D721Med (cell line): ENCODE results near the gene ZMIZ1.

Source experiments
- DNase-seq: peaks from one replicate; pipeline ENCODE4 v3.0.0; 2011; ENCODE audit warnings: low spot score; ENCODE audit not compliant: insufficient read length
- FAIRE-seq: peaks from 2 replicates; lab custom pipeline; 2011; peaks lifted over from hg19 to GRCh38; lab: Jason Lieb, UNC
- TF ChIP-seq, protein P1 (sequence below): IDR thresholded peaks from 2 replicates; pipeline ENCODE4 v1.5.1; 2012; ENCODE audit warnings: mild to moderate bottlenecking, control low read depth; ENCODE audit not compliant: insufficient read depth; ENCODE audit errors: missing control alignments

Gene ZMIZ1

DNA sequence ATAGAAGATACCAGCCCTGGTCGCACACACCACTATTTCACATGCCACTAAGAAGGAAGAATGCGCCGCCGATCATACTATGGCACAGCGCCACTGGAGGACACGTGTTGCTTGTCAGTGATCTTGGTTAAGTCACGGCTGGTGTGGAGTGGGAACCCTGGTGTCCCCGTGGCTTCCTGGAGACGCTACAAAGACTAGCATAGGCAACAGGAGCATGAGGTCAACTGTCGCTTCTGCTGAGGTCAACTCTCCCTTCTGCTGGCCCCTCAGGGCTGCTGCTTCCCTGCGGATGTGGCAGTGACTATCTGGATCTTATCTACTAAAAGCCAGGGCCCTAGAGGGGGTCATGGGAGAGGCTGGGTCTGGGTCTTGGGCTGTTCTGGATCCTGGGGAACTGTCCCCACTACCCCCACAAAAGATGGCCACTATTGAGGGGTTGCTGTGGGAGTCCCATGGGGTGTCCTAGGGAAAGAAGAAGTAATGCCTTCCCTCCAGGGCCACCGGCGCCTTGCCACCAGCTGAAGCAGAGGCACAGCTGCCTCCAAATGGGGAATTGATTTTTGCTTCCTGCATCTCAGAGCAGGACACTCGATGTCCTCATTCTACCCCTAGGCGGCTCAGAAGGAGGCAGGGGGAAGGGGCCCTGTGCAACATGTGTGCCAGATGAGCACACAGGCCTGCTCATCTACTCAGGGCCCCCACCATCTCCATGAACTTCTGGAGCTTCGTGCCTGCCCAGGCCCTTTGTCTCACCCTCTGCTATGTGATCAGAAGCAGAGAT lies 201.9 kb downstream of the ZMIZ1 start:
- no peak for DNase-seq

DNA sequence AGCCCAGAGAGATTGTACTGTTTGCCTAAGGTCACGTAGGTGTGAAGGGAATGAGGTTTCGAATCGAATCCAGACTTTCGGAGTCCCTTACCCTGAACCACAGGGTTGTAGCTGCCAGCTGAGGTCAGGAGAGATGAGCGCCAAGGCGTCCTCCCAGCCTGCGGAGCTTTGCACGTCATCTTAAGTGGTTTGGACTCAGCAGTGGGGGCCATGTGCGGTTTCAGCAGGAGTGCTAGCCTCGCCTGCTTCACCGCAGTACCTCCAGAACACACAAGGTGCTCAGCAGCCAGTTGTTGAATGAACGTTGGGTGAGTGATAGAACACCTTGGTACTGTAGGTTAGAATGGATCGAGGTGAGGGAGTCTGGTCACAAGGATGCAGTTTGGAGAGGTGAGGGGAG lies 203.6 kb downstream of the ZMIZ1 start:
- TF ChIP-seq, protein P1, sequence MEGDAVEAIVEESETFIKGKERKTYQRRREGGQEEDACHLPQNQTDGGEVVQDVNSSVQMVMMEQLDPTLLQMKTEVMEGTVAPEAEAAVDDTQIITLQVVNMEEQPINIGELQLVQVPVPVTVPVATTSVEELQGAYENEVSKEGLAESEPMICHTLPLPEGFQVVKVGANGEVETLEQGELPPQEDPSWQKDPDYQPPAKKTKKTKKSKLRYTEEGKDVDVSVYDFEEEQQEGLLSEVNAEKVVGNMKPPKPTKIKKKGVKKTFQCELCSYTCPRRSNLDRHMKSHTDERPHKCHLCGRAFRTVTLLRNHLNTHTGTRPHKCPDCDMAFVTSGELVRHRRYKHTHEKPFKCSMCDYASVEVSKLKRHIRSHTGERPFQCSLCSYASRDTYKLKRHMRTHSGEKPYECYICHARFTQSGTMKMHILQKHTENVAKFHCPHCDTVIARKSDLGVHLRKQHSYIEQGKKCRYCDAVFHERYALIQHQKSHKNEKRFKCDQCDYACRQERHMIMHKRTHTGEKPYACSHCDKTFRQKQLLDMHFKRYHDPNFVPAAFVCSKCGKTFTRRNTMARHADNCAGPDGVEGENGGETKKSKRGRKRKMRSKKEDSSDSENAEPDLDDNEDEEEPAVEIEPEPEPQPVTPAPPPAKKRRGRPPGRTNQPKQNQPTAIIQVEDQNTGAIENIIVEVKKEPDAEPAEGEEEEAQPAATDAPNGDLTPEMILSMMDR, result no peak
- DNase-seq (no peak), FAIRE-seq (no peak)

More for the DNA sequence above, 201.9 kb downstream of the ZMIZ1 start:
- TF ChIP-seq, protein P1, result no peak
- no peak for FAIRE-seq

GRCh38 chr10:79273604-79274003 lies 204.8 kb downstream of the ZMIZ1 start:
- TF ChIP-seq, protein P1, result no peak
- no peak for DNase-seq
- FAIRE-seq, result no peak

DNA sequence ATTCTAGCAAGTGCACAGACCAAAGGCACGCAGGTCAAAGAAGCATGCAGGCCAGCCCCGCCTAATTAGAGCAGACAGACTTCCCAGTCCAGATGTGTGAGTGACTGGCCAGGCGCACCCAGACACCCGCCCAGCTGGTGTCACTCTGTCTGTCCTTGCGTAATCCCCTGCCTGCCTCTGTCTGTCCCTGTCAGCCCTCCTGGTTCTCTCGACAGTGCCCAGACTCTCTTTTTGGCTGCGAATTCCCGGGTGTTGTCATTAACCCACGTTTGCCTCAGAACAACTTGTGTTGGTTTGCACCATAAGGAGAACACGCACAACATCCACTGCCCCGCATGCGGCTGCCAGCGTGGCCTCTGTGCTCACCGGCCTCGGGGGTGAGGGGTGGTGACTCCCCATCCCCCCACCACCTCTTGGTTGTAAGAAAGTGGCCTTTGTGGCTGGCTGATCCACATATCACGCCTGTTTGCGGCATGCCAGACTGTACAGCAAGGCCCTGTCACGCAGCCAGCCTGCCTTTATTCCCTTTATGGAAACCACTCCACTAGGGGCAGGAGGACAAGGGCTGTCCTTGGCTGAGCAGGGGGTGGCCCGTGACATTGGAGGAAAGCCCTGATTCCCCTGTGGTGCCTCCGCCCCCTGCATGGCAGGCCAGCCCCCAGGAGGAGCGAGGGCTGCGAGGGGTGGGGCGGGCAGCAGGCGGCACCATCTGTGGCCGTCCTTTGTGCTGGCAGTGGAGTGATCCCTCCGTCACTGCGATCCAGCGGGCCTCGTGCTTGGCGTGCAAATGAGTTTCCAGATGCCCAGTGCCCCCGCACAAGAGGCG lies 205.7 kb downstream of the ZMIZ1 start:
- FAIRE-seq, result no peak
- DNase-seq, result no peak
- TF ChIP-seq, protein P1, result no peak

- no peak for DNase-seq
- no peak for FAIRE-seq
Measured at GRCh38 chr10:79275105-79275430, 206.3 kb downstream of the ZMIZ1 start.

DNA sequence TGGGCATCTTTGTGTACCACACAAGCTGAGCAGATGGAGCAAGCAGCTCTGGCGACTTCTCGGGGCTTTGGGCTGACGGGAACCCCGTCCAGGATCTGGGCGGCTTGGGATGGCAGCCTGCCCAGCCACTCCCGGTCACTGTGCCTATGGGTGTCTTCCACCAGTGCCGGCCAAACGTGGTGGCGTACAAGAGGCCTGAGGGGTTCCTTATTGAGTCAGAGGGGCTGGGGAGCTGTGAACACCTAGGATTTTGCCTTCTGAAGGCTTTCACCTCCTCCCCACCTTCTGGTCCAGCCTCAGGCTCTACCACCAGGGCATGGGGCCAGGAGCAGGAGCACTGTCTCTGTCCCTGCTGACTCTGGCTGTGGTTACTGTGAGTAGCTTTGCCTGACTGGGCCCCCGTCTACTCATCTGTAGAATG lies 206.7 kb downstream of the ZMIZ1 start:
- TF ChIP-seq, protein P1, result no peak
- no peak for DNase-seq
- FAIRE-seq, result no peak

More at GRCh38 chr10:79275105-79275430, 206.3 kb downstream of the ZMIZ1 start:
- TF ChIP-seq, protein P1, result no peak
